ENCODE measurements around the gene CERK.
"Not testable (repeated sequence)": the region's sequence is repeated elsewhere in the genome, so short reads cannot be mapped to it uniquely, and the experiment has no call there.

The CERK gene

GRCh38 chr22:46659791-46660186 lies 78.3 kb downstream of the CERK start:
- intact Hi-C loops (cut with DNase I), result no loop called here

GRCh38 chr22:46659059-46659790 lies 78.8 kb downstream of the CERK start:
- DNase-seq, result no peak
- intact Hi-C loops (cut with DNase I), result no loop called here

More at GRCh38 chr22:46659791-46660186, 78.3 kb downstream of the CERK start:
- DNase-seq, result no peak

- DNase-seq, result no peak
- intact Hi-C loops (cut with DNase I), result no loop called here
These were observed 79.8 kb downstream of the CERK start for GRCh38 chr22:46657996-46658947.

GRCh38 chr22:46657655-46657953 lies 80.4 kb downstream of the CERK start:
- intact Hi-C loops (cut with DNase I), result no loop called here

GRCh38 chr22:46656856-46657654 lies 81.0 kb downstream of the CERK start:
- no peak for DNase-seq
- intact Hi-C loops (cut with DNase I), result no loop called here

More at GRCh38 chr22:46657655-46657953, 80.4 kb downstream of the CERK start:
- DNase-seq, result no peak

- no peak for DNase-seq
- intact Hi-C loops (cut with DNase I), result no loop called here
These were observed 82.0 kb downstream of the CERK start for GRCh38 chr22:46655861-46656608.

GRCh38 chr22:46654927-46655595 lies 83.0 kb downstream of the CERK start:
- peak in 1 of 42 donors; percentile 55 for DNase-seq
- intact Hi-C loops (cut with DNase I), result no loop called here

GRCh38 chr22:46654426-46654825 lies 83.6 kb downstream of the CERK start:
- no peak for DNase-seq
- intact Hi-C loops (cut with DNase I), result no loop called here

- intact Hi-C loops (cut with DNase I), result no loop called here
These were observed 84.5 kb downstream of the CERK start for GRCh38 chr22:46653596-46653995.

GRCh38 chr22:46652847-46653331 lies 85.2 kb downstream of the CERK start:
- intact Hi-C loops (cut with DNase I), result no loop called here

More at GRCh38 chr22:46653596-46653995, 84.5 kb downstream of the CERK start:
- DNase-seq, result no peak

GRCh38 chr22:46652081-46652846 lies 85.8 kb downstream of the CERK start:
- intact Hi-C loops (cut with DNase I), result no loop called here
- no peak for DNase-seq

More at GRCh38 chr22:46652847-46653331, 85.2 kb downstream of the CERK start:
- no peak for DNase-seq

- peak in 2 of 42 donors; percentile 38 to 40 for DNase-seq
- intact Hi-C loops (cut with DNase I), result no loop called here
These were observed 86.7 kb downstream of the CERK start for GRCh38 chr22:46651316-46651715.

GRCh38 chr22:46650078-46650810 lies 87.8 kb downstream of the CERK start:
- intact Hi-C loops (cut with DNase I), result no loop called here
- DNase-seq, result no peak

- DNase-seq, result no peak
- intact Hi-C loops (cut with DNase I), result no loop called here
These were observed 88.6 kb downstream of the CERK start for GRCh38 chr22:46649141-46650077.

- DNase-seq; intact Hi-C loops (cut with DNase I): not testable (repeated sequence)
These were observed 89.7 kb downstream of the CERK start for GRCh38 chr22:46648225-46648820.
